NCI-H524 (cell line): ENCODE data around the gene PLPP4.

Experiments used
- DNase-seq, 2 experiments: peaks; one replicate each; lab custom pipeline; 2025; lab: John Stamatoyannopoulos, UW

The PLPP4 gene

DNA sequence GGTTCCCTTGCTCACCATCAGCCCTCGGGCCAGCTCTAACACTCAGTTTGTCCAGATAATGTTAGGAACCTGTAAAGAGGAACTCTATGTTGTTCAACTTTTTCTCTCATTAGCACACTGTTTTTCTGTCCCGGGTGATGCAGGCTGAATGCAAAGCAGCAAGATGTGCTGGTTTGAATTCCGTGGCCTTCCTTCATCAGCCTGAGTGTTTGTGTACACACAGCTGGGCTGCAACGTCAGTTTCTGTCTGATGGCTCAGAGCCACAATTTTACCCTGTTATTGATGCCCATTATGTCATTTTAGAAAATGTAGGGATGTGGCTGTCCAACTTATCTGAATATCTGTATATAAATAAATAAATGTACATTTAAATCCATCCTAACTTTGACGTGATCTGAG lies 152.0 kb downstream of the PLPP4 start:
- no peak for DNase-seq

DNA sequence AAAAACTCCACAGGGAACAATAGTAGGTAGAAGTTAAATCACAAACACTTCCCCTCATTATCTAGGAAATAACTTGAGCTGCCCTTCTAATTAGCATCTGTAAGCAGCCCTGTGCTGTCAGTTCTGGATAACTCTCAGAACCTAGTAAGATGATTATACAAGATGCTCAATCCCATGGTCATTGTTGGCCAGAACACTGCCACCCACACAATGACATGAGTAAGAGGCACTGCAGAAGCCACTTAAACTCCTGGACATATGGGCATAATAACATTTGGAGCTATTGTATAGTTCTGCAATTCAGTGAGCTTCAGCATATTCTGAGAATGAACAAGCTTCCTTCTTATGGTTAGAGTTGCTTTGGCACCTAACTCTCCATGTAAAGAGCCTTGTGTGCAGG lies 153.8 kb downstream of the PLPP4 start:
- DNase-seq, result peak in 1 of 2 experiments; percentile 35

DNA sequence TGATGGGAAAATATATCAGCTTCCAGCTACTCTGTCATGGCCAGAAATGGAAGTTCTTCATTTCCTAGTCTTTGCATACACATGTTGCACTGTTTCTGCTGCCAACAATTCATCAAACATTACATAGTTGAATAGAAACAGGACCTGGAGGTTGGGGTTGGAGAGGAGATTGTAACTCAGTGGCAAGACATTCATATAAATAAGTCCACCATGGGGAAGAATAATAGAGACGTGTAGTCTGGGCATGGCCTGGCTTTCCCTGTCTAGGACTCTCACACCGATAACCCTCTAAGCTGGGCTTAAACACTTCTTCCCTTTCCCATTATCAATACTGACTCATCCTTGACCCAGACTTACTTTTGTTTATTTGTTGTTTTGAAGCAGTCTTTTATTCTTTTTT lies 155.7 kb downstream of the PLPP4 start:
- no peak for DNase-seq

DNA sequence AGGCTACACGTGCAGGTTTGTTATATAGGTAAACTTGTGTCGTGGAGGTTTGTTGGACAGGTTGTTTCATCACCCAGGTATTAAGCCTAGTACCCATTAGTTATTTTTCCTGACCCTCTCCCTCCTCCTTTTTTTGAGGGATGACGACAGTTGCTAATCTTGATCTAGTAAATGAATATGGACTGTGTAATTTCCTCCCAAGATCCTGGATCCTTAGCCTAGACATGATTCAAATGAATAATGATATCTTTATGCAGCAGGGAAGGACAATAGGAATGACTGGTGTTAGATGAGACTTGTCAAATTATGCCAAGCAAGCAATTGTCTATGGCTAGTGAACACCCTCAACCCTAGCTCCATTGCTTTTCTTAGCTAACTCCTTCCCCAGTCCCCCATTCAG lies 156.2 kb downstream of the PLPP4 start:
- DNase-seq, result no peak

DNA sequence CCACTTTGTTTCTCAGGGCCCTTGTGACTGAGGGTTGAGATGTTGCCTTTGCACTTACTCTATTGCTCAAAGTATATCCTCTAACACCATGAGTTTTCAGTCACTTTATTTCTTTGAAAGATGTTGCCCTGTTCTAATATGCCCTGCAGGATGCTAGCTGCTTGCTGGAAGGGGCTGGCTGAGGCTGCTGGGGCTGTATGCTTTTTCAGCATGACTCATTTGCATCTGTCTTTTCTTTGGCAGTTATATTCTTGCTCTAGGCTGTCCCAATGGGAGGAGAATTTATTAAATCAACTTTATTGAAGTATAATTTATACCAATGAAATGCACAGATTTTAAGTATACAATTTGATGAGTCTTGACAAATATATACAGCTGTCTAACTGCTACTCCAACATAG lies 157.7 kb downstream of the PLPP4 start:
- no peak for DNase-seq

DNA sequence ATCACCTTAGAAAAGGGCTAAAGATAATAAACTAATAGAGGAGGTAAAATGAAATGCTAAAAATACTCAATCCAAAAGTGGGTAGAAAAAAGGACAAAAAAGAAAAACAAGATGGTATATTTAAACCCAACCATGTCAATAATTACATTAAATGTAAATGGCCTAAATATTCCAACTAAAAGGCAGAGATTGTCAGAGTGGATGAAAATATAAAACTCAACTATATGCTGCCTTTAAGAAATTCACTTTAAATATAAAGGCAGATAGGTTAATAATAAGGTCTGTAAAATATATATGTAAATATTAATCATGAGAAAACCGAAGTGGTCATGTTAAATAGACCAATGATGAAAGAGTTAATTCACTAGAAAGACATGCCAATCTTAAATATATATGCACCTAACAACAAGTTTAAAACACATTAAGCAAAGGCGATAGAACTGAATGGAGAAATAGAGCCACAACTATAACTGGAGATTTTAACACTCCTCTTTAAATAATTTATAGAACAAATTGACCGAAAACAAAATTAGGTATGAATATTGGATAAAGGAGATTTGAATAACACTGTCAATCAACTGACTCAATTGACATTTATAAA lies 159.4 kb downstream of the PLPP4 start:
- DNase-seq, result no peak

DNA sequence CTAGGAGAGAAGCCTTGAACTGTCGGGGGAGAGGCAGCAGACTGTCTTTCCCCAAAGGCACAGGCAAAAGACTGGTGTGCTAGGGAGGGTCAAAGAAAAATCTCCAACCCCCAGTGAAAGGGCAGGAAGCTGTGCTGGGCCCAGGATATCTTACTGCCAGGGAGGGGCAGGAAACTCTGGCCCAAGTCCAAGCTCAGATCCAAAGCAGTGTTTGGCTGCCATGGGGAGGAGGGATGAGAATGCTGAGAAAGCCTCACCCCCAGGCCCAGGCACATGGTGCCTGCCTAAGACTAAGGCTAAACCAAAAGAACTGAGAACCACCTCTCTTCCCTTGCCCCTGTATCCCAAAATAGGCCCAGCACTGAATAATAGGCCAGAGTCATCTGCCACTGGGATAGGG lies 171.2 kb downstream of the PLPP4 start:
- no peak for DNase-seq

DNA sequence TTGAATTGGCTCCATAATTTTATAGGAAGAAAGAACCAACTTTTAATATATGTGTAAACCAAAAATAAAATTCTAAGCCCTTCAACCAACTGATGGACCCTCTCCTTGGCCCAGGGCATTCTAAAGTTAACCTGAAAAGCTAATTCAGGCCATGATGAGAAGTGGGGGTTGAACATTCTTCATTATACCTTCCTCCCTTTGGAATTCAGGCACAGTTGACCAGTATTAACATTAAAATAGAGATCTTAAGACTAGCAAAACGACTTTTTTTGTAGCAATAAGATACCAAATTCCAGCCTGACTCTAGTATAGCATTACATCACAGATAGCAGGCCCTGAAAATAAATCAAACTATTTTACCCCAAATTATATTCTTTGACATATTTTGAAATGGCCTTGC lies 173.2 kb downstream of the PLPP4 start:
- DNase-seq, result no peak

DNA sequence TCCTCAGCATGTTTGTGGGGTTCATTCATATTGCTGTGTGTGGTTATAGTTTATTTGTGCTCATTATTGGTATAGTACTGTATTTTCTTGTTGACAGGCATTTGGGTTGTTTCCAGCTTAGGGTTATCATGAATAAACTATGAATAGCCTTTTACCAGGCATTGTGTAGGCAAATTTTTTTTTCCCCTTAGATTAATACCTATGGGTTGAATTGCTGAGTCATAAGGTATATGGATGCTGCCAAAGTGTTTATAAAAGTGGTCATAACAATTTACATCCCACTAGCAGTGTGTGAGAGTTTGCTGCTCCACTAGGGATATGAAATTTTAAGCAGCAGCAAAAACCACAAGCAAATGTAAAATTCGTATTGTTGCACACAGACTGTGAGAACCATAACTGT lies 175.0 kb downstream of the PLPP4 start:
- no peak for DNase-seq

DNA sequence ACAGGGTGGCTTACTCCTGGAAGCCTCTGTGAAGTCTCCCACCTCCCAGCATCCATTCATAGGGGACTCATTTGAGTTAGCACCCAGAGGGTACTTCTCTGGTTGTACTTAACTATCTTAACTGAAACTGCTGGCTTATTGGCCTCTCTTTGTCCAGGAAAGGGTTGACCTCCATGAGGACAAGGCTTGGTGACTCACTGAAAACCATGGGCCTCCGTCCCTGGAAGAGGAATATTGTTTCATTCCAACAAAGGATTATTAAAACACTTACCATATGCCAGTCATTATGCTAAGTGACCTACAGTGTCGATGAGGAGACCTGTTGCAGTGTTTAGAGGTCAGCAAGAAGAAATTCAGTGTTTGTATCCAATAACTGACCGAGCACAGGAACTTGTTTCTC lies 175.9 kb downstream of the PLPP4 start:
- no peak for DNase-seq

DNA sequence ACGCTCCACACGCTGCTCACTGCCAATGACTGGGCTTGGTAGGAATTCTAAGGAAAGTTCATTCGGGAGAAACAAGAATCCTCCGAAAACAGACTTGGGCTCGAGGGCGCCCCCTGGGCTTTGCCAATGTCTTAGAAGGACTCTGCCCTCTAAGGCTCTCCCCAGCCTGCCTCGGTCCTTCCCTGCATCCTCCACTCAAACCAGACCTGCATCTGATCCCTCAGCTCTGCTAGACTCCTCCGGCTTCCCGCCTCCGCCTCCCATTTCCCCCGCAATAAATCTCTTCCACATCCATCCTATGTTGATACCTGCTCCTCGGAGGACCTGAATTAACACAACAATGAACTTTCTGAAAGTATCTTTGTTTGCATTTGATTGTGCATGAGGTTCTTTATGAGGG lies 177.6 kb downstream of the PLPP4 start:
- DNase-seq, result no peak
